ENCODE data around the gene DNLZ.

The DNLZ gene

GRCh38 chr9:136359774-136360718 is 3.5 kb downstream of the DNLZ start:
- no peak for DNase-seq (ENCODE audit: low read depth)
- H3K4me3 ChIP-seq (ENCODE audit: control insufficient read depth, low read depth, low read length): no peak overlapping the region
- TF ChIP-seq CTCF (conservative IDR thresholded peaks at IDR 0.05; ENCODE audit: control insufficient read depth, insufficient read depth, low read depth, low read length): no peak

DNA sequence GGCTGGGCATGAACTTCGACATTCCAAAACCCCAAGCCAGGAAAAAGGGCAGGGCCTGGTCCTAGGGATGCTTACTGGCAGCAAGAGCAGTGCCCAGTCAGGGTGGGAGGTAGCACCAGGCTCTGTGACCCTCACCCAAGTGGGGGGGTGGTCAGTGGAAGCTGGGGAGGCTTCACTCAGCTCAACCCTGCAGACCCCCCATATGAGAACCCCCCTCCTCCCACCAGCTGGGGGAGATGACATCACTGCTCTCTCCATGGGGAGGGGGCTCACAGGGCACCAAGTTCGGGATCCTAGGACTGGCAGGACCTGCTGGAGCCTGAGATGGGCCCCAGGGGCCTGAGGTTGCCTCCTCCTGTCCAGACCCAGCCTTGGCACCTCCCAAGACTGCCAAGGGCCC is 4.7 kb downstream of the DNLZ start:
- TF ChIP-seq CTCF (conservative IDR thresholded peaks at IDR 0.05; ENCODE audit: control insufficient read depth, insufficient read depth, low read depth, low read length): no peak
- no peak overlapping the region for H3K4me3 ChIP-seq (ENCODE audit: control insufficient read depth, low read depth, low read length)
- DNase-seq (ENCODE audit: low read depth): no peak

- no peak overlapping the region for H3K4me3 ChIP-seq (ENCODE audit: control insufficient read depth, low read depth, low read length)
- no peak for DNase-seq (ENCODE audit: low read depth)
- TF ChIP-seq CTCF (conservative IDR thresholded peaks at IDR 0.05; ENCODE audit: control insufficient read depth, insufficient read depth, low read depth, low read length): no peak
These were observed 5.5 kb downstream of the DNLZ start for GRCh38 chr9:136358016-136358415.

DNA sequence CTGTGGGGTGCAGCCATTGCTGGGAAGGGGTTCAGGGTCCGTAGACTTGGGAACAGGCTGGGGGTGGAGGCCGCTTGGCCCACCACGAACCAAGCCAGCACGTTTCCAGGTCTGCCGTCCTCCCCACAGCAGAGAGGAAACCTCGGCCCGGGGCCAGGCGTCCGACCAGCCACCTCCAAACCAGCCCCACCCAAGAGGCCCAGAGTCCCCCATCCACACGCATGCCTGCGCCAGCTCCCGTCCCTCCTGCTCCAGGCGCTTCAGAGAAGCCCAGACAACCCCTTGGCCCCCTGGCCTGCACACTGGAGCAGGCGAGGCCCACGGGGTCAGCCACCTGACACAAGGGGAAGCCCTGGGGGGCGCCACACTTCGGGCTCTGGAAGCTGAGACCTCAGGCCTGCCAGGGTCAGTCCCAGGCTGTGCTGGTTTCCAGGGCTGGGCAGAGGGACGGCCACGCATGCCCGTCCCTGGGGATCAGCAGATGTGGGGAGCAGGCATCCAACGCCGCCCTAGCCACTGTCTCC is 6.3 kb downstream of the DNLZ start:
- no peak for DNase-seq (ENCODE audit: low read depth)
- TF ChIP-seq CTCF (conservative IDR thresholded peaks at IDR 0.05; ENCODE audit: control insufficient read depth, insufficient read depth, low read depth, low read length): no peak
- H3K4me3 ChIP-seq (ENCODE audit: control insufficient read depth, low read depth, low read length): no peak overlapping the region

- no peak overlapping the region for H3K4me3 ChIP-seq (ENCODE audit: control insufficient read depth, low read depth, low read length)
- no peak for DNase-seq (ENCODE audit: low read depth)
- no peak for TF ChIP-seq CTCF (conservative IDR thresholded peaks at IDR 0.05; ENCODE audit: control insufficient read depth, insufficient read depth, low read depth, low read length)
These were observed 7.7 kb downstream of the DNLZ start for GRCh38 chr9:136355616-136356557.

GRCh38 chr9:136354592-136355085 is 8.9 kb downstream of the DNLZ start:
- TF ChIP-seq CTCF (conservative IDR thresholded peaks at IDR 0.05; ENCODE audit: control insufficient read depth, insufficient read depth, low read depth, low read length): no peak
- no peak for DNase-seq (ENCODE audit: low read depth)
- no peak overlapping the region for H3K4me3 ChIP-seq (ENCODE audit: control insufficient read depth, low read depth, low read length)
